Lower leg skin (tissue), 3 donors: Measurements from ENCODE around the gene EFS.

Experiments used
- POLR2A ChIP-seq, 2 donors: fragments of 450-650 bp; IDR thresholded peaks; one replicate each; pipeline ENCODE4 v1.6.1; 2016 to 2017; ENCODE audit warnings: antibody characterized with exemption in 2 of 2, mild to moderate bottlenecking in 1 of 2, moderate library complexity in 1 of 2
- TF ChIP-seq, protein P1 (sequence below), 3 donors: fragments of 450-650 bp; IDR thresholded peaks; one replicate each; pipeline ENCODE4 v1.5.1; 2016; ENCODE audit warnings: antibody characterized with exemption in 3 of 3, mild to moderate bottlenecking in 3 of 3, moderate library complexity in 2 of 3

DNA sequence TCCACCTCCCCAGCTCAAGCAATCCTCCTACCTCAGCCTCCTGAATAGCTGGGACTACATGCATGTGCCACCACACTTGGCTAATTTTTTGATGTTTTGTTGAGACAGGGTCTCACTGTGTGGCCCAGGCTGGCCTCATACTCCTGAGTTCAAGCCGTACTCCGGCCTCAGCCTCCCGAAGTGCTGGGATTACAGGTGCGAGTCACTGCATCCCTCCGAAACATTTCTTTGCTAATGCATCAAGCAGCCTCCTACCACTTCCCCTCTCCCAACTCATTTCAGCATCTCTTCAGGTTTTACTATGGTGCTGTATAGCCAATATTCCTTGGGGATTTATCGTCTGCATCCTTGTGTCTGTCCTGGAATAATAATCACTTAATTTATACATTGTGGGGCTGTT is 10.0 kb downstream of the EFS start:
- TF ChIP-seq, protein P1, sequence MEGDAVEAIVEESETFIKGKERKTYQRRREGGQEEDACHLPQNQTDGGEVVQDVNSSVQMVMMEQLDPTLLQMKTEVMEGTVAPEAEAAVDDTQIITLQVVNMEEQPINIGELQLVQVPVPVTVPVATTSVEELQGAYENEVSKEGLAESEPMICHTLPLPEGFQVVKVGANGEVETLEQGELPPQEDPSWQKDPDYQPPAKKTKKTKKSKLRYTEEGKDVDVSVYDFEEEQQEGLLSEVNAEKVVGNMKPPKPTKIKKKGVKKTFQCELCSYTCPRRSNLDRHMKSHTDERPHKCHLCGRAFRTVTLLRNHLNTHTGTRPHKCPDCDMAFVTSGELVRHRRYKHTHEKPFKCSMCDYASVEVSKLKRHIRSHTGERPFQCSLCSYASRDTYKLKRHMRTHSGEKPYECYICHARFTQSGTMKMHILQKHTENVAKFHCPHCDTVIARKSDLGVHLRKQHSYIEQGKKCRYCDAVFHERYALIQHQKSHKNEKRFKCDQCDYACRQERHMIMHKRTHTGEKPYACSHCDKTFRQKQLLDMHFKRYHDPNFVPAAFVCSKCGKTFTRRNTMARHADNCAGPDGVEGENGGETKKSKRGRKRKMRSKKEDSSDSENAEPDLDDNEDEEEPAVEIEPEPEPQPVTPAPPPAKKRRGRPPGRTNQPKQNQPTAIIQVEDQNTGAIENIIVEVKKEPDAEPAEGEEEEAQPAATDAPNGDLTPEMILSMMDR (IDR thresholded peaks at IDR 0.05) = no peak
- no peak for TF ChIP-seq POLR2A (IDR thresholded peaks at IDR 0.05)
